ENCODE measurements around the gene NREP.

NREP gene

GRCh38 chr5:111685969-111686368, 71.0 kb downstream of the NREP start:
- no peaks in the 10 kb centered on the region for H3K36me3 ChIP-seq (replicated peaks; ENCODE audit: low read depth, low read length)
- H2AFZ ChIP-seq (ENCODE audit: low read depth, low read length) = no peak overlapping the region
- H3K9ac ChIP-seq (ENCODE audit: low read length) = no peak overlapping the region
- H3K27ac ChIP-seq (ENCODE audit: low read length) = no peak overlapping the region
- no peaks in the 10 kb centered on the region for H3K4me1 ChIP-seq (ENCODE audit: low read length)
- H3K4me3 ChIP-seq (ENCODE audit: low read length) = no peak overlapping the region
- no peaks in the 10 kb centered on the region for H4K20me1 ChIP-seq (ENCODE audit: insufficient read depth, low read length)
- no peak overlapping the region for H3K4me2 ChIP-seq (ENCODE audit: low read length)
- H3K9me3 ChIP-seq (ENCODE audit: insufficient read depth, low read length) = no peaks in the 10 kb centered on the region
- peak; percentile 11; the same call in 1 of the 2 replicates for TF ChIP-seq CTCF (IDR thresholded peaks at IDR 0.05; ENCODE audit: low read depth, low read length)
- no peak for TF ChIP-seq EZH2phosphoT487 (IDR thresholded peaks at IDR 0.05; ENCODE audit: low read depth)
- H3K27me3 ChIP-seq (ENCODE audit: low read depth, low read length) = no peaks in the 10 kb centered on the region
- no peaks in the 10 kb centered on the region for H3K79me2 ChIP-seq (ENCODE audit: low read length)

GRCh38 chr5:111682641-111683040, 74.4 kb downstream of the NREP start:
- Histone ChIP-seq H3K4me2 (ENCODE audit: low read length) (no peak overlapping the region), H3K4me3 (ENCODE audit: low read length) (no peak overlapping the region), H3K4me1 (ENCODE audit: low read length) (no peaks in the 10 kb centered on the region), H3K79me2 (ENCODE audit: low read length) (no peaks in the 10 kb centered on the region), H3K9me3 (ENCODE audit: insufficient read depth, low read length) (no peaks in the 10 kb centered on the region), H3K36me3 (replicated peaks; ENCODE audit: low read depth, low read length) (no peaks in the 10 kb centered on the region), H3K9ac (ENCODE audit: low read length) (no peak overlapping the region), H3K27me3 (ENCODE audit: low read depth, low read length) (no peaks in the 10 kb centered on the region), H3K27ac (ENCODE audit: low read length) (no peak overlapping the region), H2AFZ (ENCODE audit: low read depth, low read length) (no peak overlapping the region), H4K20me1 (ENCODE audit: insufficient read depth, low read length) (no peaks in the 10 kb centered on the region)
- no peak for TF ChIP-seq CTCF (IDR thresholded peaks at IDR 0.05; ENCODE audit: low read depth, low read length)
- no peak for TF ChIP-seq EZH2phosphoT487 (IDR thresholded peaks at IDR 0.05; ENCODE audit: low read depth)

- H3K4me3 ChIP-seq (ENCODE audit: low read length) = no peak overlapping the region
- no peak overlapping the region for H3K4me2 ChIP-seq (ENCODE audit: low read length)
- no peak for TF ChIP-seq CTCF (IDR thresholded peaks at IDR 0.05; ENCODE audit: low read depth, low read length)
- no peak overlapping the region for H3K9ac ChIP-seq (ENCODE audit: low read length)
- no peaks in the 10 kb centered on the region for H3K79me2 ChIP-seq (ENCODE audit: low read length)
- no peaks in the 10 kb centered on the region for H3K36me3 ChIP-seq (replicated peaks; ENCODE audit: low read depth, low read length)
- no peak overlapping the region for H3K27ac ChIP-seq (ENCODE audit: low read length)
- H2AFZ ChIP-seq (ENCODE audit: low read depth, low read length) = no peak overlapping the region
- no peaks in the 10 kb centered on the region for H3K9me3 ChIP-seq (ENCODE audit: insufficient read depth, low read length)
- H3K4me1 ChIP-seq (ENCODE audit: low read length) = no peaks in the 10 kb centered on the region
- H4K20me1 ChIP-seq (ENCODE audit: insufficient read depth, low read length) = no peaks in the 10 kb centered on the region
- no peaks in the 10 kb centered on the region for H3K27me3 ChIP-seq (ENCODE audit: low read depth, low read length)
These were observed 74.9 kb downstream of the NREP start for GRCh38 chr5:111682121-111682520.

GRCh38 chr5:111681414-111682120, 75.4 kb downstream of the NREP start:
- Histone ChIP-seq H3K4me1 (ENCODE audit: low read length) (no peaks in the 10 kb centered on the region), H3K27me3 (ENCODE audit: low read depth, low read length) (no peaks in the 10 kb centered on the region), H2AFZ (ENCODE audit: low read depth, low read length) (no peak overlapping the region), H3K4me3 (ENCODE audit: low read length) (no peak overlapping the region), H3K9ac (ENCODE audit: low read length) (no peak overlapping the region), H3K9me3 (ENCODE audit: insufficient read depth, low read length) (no peaks in the 10 kb centered on the region), H3K36me3 (replicated peaks; ENCODE audit: low read depth, low read length) (no peaks in the 10 kb centered on the region), H3K79me2 (ENCODE audit: low read length) (no peaks in the 10 kb centered on the region), H3K27ac (ENCODE audit: low read length) (no peak overlapping the region), H3K4me2 (ENCODE audit: low read length) (no peak overlapping the region), H4K20me1 (ENCODE audit: insufficient read depth, low read length) (no peaks in the 10 kb centered on the region)
- TF ChIP-seq CTCF (IDR thresholded peaks at IDR 0.05; ENCODE audit: low read depth, low read length) = no peak
- TF ChIP-seq EZH2phosphoT487 (IDR thresholded peaks at IDR 0.05; ENCODE audit: low read depth) = no peak
